ENCODE results near the gene NFYC. TPM values are rescaled to one million over a fixed set of nuclear protein-coding genes. Genes with fewer than 3 reads are reported as not detected.

Gene NFYC
- total RNA-seq, 1 experiment from 2014 or later, result 83.0 TPM

DNA sequence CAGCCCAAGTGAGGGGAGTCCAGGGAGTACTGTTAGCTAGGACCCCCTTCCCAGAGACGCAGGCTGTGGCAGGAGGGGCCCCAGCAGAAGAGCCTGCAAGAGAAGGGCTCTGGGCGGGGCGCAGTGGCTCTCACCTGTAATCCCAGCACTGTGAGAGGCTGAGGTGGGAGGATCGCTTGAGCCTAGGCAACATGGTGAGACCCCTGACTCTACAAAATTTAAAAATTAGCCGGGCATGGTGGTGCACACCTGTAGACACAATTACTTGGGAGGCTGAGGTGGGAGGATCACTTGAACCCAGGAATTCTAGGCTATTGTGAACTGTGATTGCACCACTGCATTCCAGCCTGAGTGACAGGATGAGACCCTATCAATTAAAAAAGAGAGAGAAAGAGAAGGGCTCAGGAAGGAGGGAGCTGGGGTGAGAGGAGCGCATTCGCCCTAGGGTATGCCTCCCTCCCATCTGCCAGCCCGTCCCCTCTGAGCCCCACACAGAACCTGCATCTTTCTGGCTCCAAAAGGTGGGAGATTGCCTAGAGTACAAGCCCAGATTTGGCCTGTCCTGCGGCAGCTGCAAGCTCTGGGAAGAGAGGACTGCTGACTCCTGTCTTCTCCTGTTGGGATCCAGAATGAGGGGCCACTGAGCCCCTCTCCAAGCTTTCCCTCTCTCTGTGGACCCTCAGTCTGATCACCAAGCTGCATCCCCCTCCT is 95.6 kb downstream of the NFYC start:
- CTCF ChIA-PET, result no interaction called here
- H3K9me3 ChIP-seq (ENCODE audit: low read depth, low read length, poor library complexity, severe bottlenecking), result no peaks in the 10 kb centered on the region
- BruUV-seq (replicated peaks), result no TSS peak

DNA sequence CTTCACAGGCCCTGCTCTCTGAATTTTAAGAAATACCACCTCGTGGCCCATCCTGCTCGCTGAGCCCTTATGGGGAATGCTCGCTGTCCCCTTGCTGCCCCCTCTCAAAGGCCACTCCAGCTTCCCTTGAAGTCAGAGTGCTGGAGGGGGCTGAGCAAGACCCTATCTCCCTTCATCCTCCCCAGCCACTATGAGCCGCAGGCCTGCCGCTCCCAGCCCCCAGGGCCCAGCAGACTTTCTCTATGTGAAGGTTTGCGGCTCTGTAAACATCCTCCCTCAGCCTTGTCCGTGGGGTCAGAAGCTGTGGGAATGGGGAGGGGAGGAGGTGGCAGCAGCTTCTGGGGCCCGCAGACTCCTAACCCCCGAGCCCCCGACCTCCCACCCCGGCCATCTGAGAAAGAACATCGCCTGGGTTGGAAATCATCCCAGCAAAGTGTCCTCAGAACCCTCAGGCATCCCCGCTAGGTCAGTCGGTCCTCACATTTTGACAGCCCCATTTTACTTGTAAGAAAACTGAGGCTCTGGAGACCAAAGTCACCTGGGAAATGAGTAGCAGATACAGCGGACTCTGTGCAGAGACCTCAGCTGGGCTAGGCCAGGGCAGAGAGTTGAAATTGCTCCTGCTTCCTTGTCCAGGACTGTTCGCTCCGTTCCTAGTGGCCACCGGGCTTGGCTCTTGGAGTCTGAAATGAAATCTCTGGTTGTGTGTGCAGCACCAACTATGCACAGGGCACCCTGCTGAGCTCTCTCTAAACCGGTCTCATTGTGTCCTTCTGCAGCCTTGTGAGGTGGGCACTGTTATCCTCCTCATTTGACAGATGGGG is 96.4 kb downstream of the NFYC start:
- peaks cover 4% of the 10 kb centered on the region for H3K4me1 ChIP-seq (ENCODE audit: insufficient read depth, low read length, poor library complexity, severe bottlenecking)
- H3K27me3 ChIP-seq (replicated peaks; ENCODE audit: insufficient read depth, low read depth, low read length, poor library complexity), result no peaks in the 10 kb centered on the region
- no peak overlapping the region for H3K4me3 ChIP-seq (ENCODE audit: low read depth, low read length, poor library complexity, severe bottlenecking)
- no peaks in the 10 kb centered on the region for H3K36me3 ChIP-seq (ENCODE audit: insufficient read depth, low read length, poor library complexity, severe bottlenecking)
- ChIA-PET CTCF (no interaction called here), POLR2A (ENCODE audit: low non-redundant PET) (no interaction called here)
- TF ChIP-seq EZH2 (IDR thresholded peaks at IDR 0.05; ENCODE audit: borderline replicate concordance, low read depth, low read length, poor library complexity, severe bottlenecking), result no peak
- TF ChIP-seq, protein P1, sequence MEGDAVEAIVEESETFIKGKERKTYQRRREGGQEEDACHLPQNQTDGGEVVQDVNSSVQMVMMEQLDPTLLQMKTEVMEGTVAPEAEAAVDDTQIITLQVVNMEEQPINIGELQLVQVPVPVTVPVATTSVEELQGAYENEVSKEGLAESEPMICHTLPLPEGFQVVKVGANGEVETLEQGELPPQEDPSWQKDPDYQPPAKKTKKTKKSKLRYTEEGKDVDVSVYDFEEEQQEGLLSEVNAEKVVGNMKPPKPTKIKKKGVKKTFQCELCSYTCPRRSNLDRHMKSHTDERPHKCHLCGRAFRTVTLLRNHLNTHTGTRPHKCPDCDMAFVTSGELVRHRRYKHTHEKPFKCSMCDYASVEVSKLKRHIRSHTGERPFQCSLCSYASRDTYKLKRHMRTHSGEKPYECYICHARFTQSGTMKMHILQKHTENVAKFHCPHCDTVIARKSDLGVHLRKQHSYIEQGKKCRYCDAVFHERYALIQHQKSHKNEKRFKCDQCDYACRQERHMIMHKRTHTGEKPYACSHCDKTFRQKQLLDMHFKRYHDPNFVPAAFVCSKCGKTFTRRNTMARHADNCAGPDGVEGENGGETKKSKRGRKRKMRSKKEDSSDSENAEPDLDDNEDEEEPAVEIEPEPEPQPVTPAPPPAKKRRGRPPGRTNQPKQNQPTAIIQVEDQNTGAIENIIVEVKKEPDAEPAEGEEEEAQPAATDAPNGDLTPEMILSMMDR (conservative IDR thresholded peaks at IDR 0.05; ENCODE audit: low read depth, low read length), result no peak
- intact Hi-C loops (cut with micrococcal nuclease; ENCODE audit: unreplicated experiment), result no loop called here
- H3K27ac ChIP-seq (ENCODE audit: low read depth, low read length, poor library complexity, severe bottlenecking), result no peak overlapping the region
- no peak for DNase-seq (ENCODE audit: low spot score)
- BruUV-seq (replicated peaks), result no TSS peak
- no peaks in the 10 kb centered on the region for H3K9me3 ChIP-seq (ENCODE audit: low read depth, low read length, poor library complexity, severe bottlenecking)

More for the DNA sequence above, 95.6 kb downstream of the NFYC start:
- POLR2A ChIA-PET (ENCODE audit: low non-redundant PET), result no interaction called here
- peaks cover 12% of the 10 kb centered on the region for H3K4me1 ChIP-seq (ENCODE audit: insufficient read depth, low read length, poor library complexity, severe bottlenecking)
- H3K27me3 ChIP-seq (replicated peaks; ENCODE audit: insufficient read depth, low read depth, low read length, poor library complexity), result no peaks in the 10 kb centered on the region
- no peak for DNase-seq (ENCODE audit: low spot score)
- no peaks in the 10 kb centered on the region for H3K36me3 ChIP-seq (ENCODE audit: insufficient read depth, low read length, poor library complexity, severe bottlenecking)
- TF ChIP-seq, protein P1 (conservative IDR thresholded peaks at IDR 0.05; ENCODE audit: low read depth, low read length), result no peak
- no peak for TF ChIP-seq EZH2 (IDR thresholded peaks at IDR 0.05; ENCODE audit: borderline replicate concordance, low read depth, low read length, poor library complexity, severe bottlenecking)
- intact Hi-C loops (cut with micrococcal nuclease; ENCODE audit: unreplicated experiment), result no loop called here
- H3K27ac ChIP-seq (ENCODE audit: low read depth, low read length, poor library complexity, severe bottlenecking), result no peak overlapping the region
- no peak overlapping the region for H3K4me3 ChIP-seq (ENCODE audit: low read depth, low read length, poor library complexity, severe bottlenecking)

DNA sequence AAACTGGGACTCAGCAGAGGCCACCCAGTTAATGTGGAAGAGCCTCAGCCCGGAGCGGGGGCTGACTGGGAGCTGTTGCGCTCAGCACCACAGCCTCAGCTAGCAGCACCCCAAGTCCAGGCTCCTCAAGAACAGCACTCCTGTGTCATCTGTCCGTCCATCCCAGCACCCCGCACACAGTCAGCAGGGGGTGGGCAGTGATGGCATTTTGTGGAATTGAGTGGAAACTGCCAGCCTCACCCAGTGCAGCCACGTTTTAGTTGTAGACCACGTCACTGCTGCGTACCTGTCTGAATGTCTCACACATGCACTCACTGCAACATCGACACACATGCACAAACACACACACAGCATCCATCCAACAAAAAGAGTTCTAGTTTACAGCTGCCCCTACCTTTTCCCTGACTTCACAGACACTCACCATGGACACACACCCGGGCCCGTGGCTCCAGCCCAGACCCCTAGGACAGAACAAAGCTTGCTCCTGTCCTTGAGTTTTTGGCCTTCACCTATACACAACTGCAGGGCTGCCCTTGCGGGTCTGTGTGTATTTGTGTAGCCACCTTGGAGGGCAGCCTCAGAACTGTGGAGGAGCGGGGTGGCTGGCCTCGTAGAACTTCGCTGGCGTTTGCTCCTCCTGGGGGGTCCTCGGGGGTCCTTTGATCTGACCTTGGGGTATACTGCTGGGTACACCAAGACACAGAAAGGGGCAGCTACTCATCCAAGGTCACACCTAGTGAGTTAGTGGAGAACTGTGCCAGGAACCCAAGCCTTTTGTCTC is 97.2 kb downstream of the NFYC start:
- POLR2A ChIA-PET (ENCODE audit: low non-redundant PET), result no interaction called here
- TF ChIP-seq, protein P1 (conservative IDR thresholded peaks at IDR 0.05; ENCODE audit: low read depth, low read length), result no peak
- TF ChIP-seq EZH2 (IDR thresholded peaks at IDR 0.05; ENCODE audit: borderline replicate concordance, low read depth, low read length, poor library complexity, severe bottlenecking), result no peak
- no peaks in the 10 kb centered on the region for H3K4me1 ChIP-seq (ENCODE audit: insufficient read depth, low read length, poor library complexity, severe bottlenecking)
- no peaks in the 10 kb centered on the region for H3K36me3 ChIP-seq (ENCODE audit: insufficient read depth, low read length, poor library complexity, severe bottlenecking)
- intact Hi-C loops (cut with micrococcal nuclease; ENCODE audit: unreplicated experiment), result no loop called here
- H3K27ac ChIP-seq (ENCODE audit: low read depth, low read length, poor library complexity, severe bottlenecking), result no peak overlapping the region
- BruUV-seq (replicated peaks), result no TSS peak
- H3K27me3 ChIP-seq (replicated peaks; ENCODE audit: insufficient read depth, low read depth, low read length, poor library complexity), result no peaks in the 10 kb centered on the region
- no peak for DNase-seq (ENCODE audit: low spot score)
- H3K9me3 ChIP-seq (ENCODE audit: low read depth, low read length, poor library complexity, severe bottlenecking), result no peaks in the 10 kb centered on the region
- CTCF ChIA-PET, result no interaction called here
- no peak overlapping the region for H3K4me3 ChIP-seq (ENCODE audit: low read depth, low read length, poor library complexity, severe bottlenecking)
